WTC11 (cell line): Measurements from ENCODE around the gene MYH11. TPM values are rescaled to one million over a fixed set of nuclear protein-coding genes. Genes with fewer than 3 reads are reported as not detected.
A peak's percentile ranks its signal among the peaks of the same experiment; 100 is the strongest.
"Not testable (repeated sequence)": the region's sequence is repeated elsewhere in the genome, so short reads cannot be mapped to it uniquely, and the experiment has no call there.

Source experiments
- ATAC-seq: fragments of 200-7000 bp; cut with Tn5 transposase; 2 replicates; pipeline ENCODE4 v1.10.0; 2021; ENCODE audit warnings: mild to moderate bottlenecking, moderate library complexity
- CTCF ChIA-PET: fragments of 300-600 bp; sonication (Branson Sonifier 250); formaldehyde crosslinking; loops from one replicate; lab custom pipeline; 2021; ENCODE audit warnings: antibody characterized with exemption; lab: Charles Lee
- POLR2A ChIA-PET: fragments of 350-600 bp; sonication (Branson Sonifier 250); formaldehyde crosslinking; loops from one replicate; lab custom pipeline; 2021; ENCODE audit warnings: antibody characterized with exemption; lab: Charles Lee
- DNase-seq: peaks from one replicate; pipeline ENCODE4 v3.0.0; 2021; ENCODE audit warnings: low spot score
- H3K27ac Mint-ChIP-seq: 2 replicates; pipeline ENCODE4 v1.8.0; 2021; ENCODE audit warnings: mixed read lengths
- H3K27me3 Mint-ChIP-seq: 2 replicates; pipeline ENCODE4 v1.8.0; 2021; ENCODE audit warnings: low read depth, mild to moderate bottlenecking, moderate library complexity, mixed read lengths
- H3K36me3 Mint-ChIP-seq: 2 replicates; pipeline ENCODE4 v1.8.0; 2021; ENCODE audit warnings: mixed read lengths
- H3K4me1 Mint-ChIP-seq: 2 replicates; pipeline ENCODE4 v1.8.0; 2022; ENCODE audit warnings: mixed read lengths
- H3K4me3 Mint-ChIP-seq: 2 replicates; pipeline ENCODE4 v1.8.0; 2021; ENCODE audit warnings: mild to moderate bottlenecking, moderate library complexity, mixed read lengths
- H3K9me3 Mint-ChIP-seq: 2 replicates; pipeline ENCODE4 v1.8.0; 2021; ENCODE audit warnings: mixed read lengths
- E2F1 ChIP-seq: sonication (generic); formaldehyde crosslinking; IDR thresholded peaks from 2 replicates; pipeline ENCODE4 v1.8.0; 2022; ENCODE audit warnings: mild to moderate bottlenecking, missing genetic modification reagents
- EMX1 ChIP-seq: fragments of 250-450 bp; sonication (Bioruptor Pico); IDR thresholded peaks from 2 replicates; pipeline ENCODE4 v1.8.0; 2021; ENCODE audit warnings: mild to moderate bottlenecking
- GABPB1 ChIP-seq: sonication (generic); formaldehyde crosslinking; IDR thresholded peaks from 2 replicates; pipeline ENCODE4 v1.8.1; 2023; ENCODE audit warnings: mild to moderate bottlenecking, missing genetic modification reagents
- HMGA2 ChIP-seq: fragments of 250-450 bp; sonication (Bioruptor Pico); IDR thresholded peaks from 2 replicates; pipeline ENCODE4 v1.4.0; 2021; ENCODE audit warnings: mild to moderate bottlenecking, moderate library complexity
- JAZF1 ChIP-seq: fragments of 250-450 bp; sonication (Bioruptor Pico); IDR thresholded peaks from 2 replicates; pipeline ENCODE4 v1.9.0; 2021; ENCODE audit warnings: moderate library complexity, mild to moderate bottlenecking, inconsistent platforms
- MXD4 ChIP-seq: fragments of 250-450 bp; sonication (Bioruptor Pico); IDR thresholded peaks from 2 replicates; pipeline ENCODE4 v1.8.0; 2021; ENCODE audit warnings: mild to moderate bottlenecking, moderate library complexity, borderline replicate concordance
- NFYB ChIP-seq: sonication (generic); formaldehyde crosslinking; conservative IDR thresholded peaks from 2 replicates; pipeline ENCODE4 v1.8.0; 2022; ENCODE audit warnings: low read depth, missing genetic modification reagents
- NR2C2 ChIP-seq: sonication (generic); formaldehyde crosslinking; IDR thresholded peaks from 2 replicates; pipeline ENCODE4 v1.8.0; 2022; ENCODE audit warnings: mild to moderate bottlenecking, missing genetic modification reagents
- PRDM15 ChIP-seq: sonication (generic); formaldehyde crosslinking; IDR thresholded peaks from 2 replicates; pipeline ENCODE4 v1.8.0; 2022; ENCODE audit warnings: missing genetic modification reagents
- SOX15 ChIP-seq: fragments of 250-450 bp; sonication (Bioruptor Pico); IDR thresholded peaks from 2 replicates; pipeline ENCODE4 v1.9.0; 2021; ENCODE audit warnings: mild to moderate bottlenecking
- SP1 ChIP-seq: sonication (generic); formaldehyde crosslinking; conservative IDR thresholded peaks from 2 replicates; pipeline ENCODE4 v1.8.1; 2022; ENCODE audit warnings: missing genetic modification reagents
- TEAD4 ChIP-seq: sonication (generic); formaldehyde crosslinking; IDR thresholded peaks from 2 replicates; pipeline ENCODE4 v1.8.0; 2022; ENCODE audit warnings: mild to moderate bottlenecking, missing genetic modification reagents
- USF1 ChIP-seq: sonication (generic); formaldehyde crosslinking; IDR thresholded peaks from 2 replicates; pipeline ENCODE4 v1.8.0; 2022; ENCODE audit warnings: mild to moderate bottlenecking, missing genetic modification reagents
- ZBTB21 ChIP-seq: sonication (generic); formaldehyde crosslinking; IDR thresholded peaks from 2 replicates; pipeline ENCODE4 v1.8.1; 2023; ENCODE audit warnings: mild to moderate bottlenecking, missing genetic modification reagents, borderline replicate concordance
- ZNF121 ChIP-seq: sonication (generic); formaldehyde crosslinking; IDR thresholded peaks from 2 replicates; pipeline ENCODE4 v1.8.0; 2023; ENCODE audit warnings: missing genetic modification reagents
- ZNF138 ChIP-seq: sonication (generic); formaldehyde crosslinking; conservative IDR thresholded peaks from 2 replicates; pipeline ENCODE4 v1.8.1; 2022; ENCODE audit warnings: mild to moderate bottlenecking, moderate library complexity, missing genetic modification reagents
- ZNF232 ChIP-seq: sonication (generic); formaldehyde crosslinking; IDR thresholded peaks from 2 replicates; pipeline ENCODE4 v1.8.0; 2022; ENCODE audit warnings: mild to moderate bottlenecking, missing genetic modification reagents
- ZNF317 ChIP-seq: sonication (generic); formaldehyde crosslinking; IDR thresholded peaks from 2 replicates; pipeline ENCODE4 v1.8.1; 2023; ENCODE audit warnings: low read depth, mild to moderate bottlenecking, moderate library complexity, missing genetic modification reagents, borderline replicate concordance
- ZNF671 ChIP-seq: fragments of 250-450 bp; sonication (Bioruptor Pico); IDR thresholded peaks from 2 replicates; pipeline ENCODE4 v1.8.0; 2021; ENCODE audit warnings: mild to moderate bottlenecking
- total RNA-seq: library from RNA; stranded (reverse); gene quantifications from 3 replicates; pipeline ENCODE4 v1.2.3, GENCODE V29; 2021
- TF ChIP-seq, protein P1 (sequence below): fragments of 250-450 bp; sonication (Bioruptor Pico); conservative IDR thresholded peaks from 2 replicates; pipeline ENCODE4 v1.9.0; 2021; ENCODE audit warnings: mild to moderate bottlenecking
- TF ChIP-seq, protein P2 (sequence below): sonication (generic); formaldehyde crosslinking; IDR thresholded peaks from 2 replicates; pipeline ENCODE4 v1.8.0; 2023; ENCODE audit warnings: missing genetic modification reagents

Gene MYH11
- total RNA-seq, 1 experiment from 2014 or later, result 0.74 TPM

GRCh38 chr16:15729152-15729551, 127.7 kb downstream of the MYH11 start:
- Mint-ChIP-seq H3K4me3 (no peak overlapping the region), H3K36me3 (peaks cover 15% of the 10 kb centered on the region)
- CTCF ChIA-PET, result interaction anchor here (0.9 kb wide), 1 partner anchor 16 kb away, joined by 5 read pairs; no protein-coding TSS in a partner anchor
- TF ChIP-seq MXD4 (CRISPR knock-in tag), result no peak
- TF ChIP-seq, all 79 proteins: peak for 0
- no peaks in the 10 kb centered on the region for H3K27me3 Mint-ChIP-seq
- H3K9me3 Mint-ChIP-seq, result no peaks in the 10 kb centered on the region
- POLR2A ChIA-PET, result no interaction called here
- H3K27ac Mint-ChIP-seq, result no peak overlapping the region
- DNase-seq (no peak), ATAC-seq (no peak)
- no peaks in the 10 kb centered on the region for H3K4me1 Mint-ChIP-seq

GRCh38 chr16:15727697-15728096, 129.1 kb downstream of the MYH11 start:
- H3K27ac Mint-ChIP-seq, H3K27me3 Mint-ChIP-seq, H3K9me3 Mint-ChIP-seq, H3K4me3 Mint-ChIP-seq, ATAC-seq, DNase-seq, H3K4me1 Mint-ChIP-seq, POLR2A ChIA-PET: not testable (repeated sequence)
- 0 out of 2 replicates have a peak, but pooled peaks have one; percentile 35 for TF ChIP-seq ZNF121 (CRISPR knock-in tag)
- H3K36me3 Mint-ChIP-seq, result peaks cover 16% of the 10 kb centered on the region
- CTCF ChIA-PET, result interaction anchor here (0.9 to 1.1 kb wide), 2 partner anchors 13 to 18 kb away, joined by 3 to 5 read pairs; no protein-coding TSS in a partner anchor

DNA sequence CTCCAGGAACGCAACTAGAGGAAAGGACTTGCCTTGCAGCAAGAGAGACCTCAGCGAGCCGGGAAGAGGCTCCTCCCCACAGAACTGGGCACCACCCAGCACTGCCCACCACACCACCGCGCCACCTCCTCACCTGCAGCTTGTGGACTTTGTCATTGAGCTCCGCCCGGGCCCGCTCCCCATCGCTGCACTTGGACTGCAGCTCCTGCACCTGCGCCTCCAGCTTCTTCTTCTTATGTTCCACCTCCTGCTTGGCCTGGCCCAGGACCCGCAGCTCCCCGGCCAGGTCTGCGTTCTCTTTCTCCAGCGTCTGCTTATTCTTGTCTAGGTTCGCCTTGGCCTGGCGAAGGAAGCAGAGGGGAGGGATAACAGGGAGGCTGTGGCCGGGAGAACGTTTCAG, 130.1 kb downstream of the MYH11 start:
- DNase-seq (no peak), ATAC-seq (peak; percentile 32)
- TF ChIP-seq USF1 (no peak), SP1 (CRISPR knock-in tag) (no peak), PRDM15 (CRISPR knock-in tag) (no peak), NR2C2 (CRISPR knock-in tag) (no peak), ZNF671 (CRISPR knock-in tag) (no peak), HMGA2 (no peak), ZNF317 (no peak)
- TF ChIP-seq, protein P1, sequence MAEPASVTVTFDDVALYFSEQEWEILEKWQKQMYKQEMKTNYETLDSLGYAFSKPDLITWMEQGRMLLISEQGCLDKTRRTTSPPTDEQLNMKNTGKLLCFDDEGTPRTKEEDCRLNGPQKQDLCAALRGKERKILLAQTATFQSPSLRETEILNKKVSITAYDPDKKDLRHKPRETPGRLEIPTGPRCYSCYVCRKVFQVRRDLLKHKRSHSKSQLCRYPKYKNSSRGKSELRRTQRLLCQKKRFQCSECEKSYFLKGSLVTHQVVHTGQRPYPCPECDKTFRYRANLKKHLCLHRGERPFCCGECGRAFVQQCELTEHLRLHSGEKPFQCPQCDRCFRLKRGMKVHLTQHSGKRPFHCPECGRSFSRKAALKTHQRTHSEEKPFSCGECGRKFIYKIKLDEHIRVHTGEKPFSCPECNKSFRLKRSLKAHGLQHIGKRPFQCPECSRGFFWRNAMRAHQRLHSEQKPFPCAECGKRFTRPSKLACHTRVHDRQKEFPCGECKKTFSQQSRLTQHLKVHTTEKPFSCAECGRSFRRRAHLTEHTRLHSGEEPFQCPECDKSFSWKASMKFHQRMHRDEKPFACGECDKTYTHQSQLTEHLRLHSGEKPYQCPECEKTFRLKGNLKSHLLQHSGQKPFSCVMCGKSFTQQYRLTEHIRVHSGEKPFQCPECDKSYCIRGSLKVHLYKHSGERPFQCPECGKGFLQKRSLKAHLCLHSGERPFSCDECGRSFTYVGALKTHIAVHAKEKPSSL (CRISPR knock-in tag), result no peak
- H3K4me3 Mint-ChIP-seq, result no peak overlapping the region
- no peaks in the 10 kb centered on the region for H3K9me3 Mint-ChIP-seq
- no peaks in the 10 kb centered on the region for H3K27me3 Mint-ChIP-seq
- peaks cover 16% of the 10 kb centered on the region for H3K36me3 Mint-ChIP-seq
- no peaks in the 10 kb centered on the region for H3K4me1 Mint-ChIP-seq
- ChIA-PET CTCF (interaction anchor here (0.7 to 1.1 kb wide), 2 partner anchors 12 to 16 kb away, joined by 3 read pairs; no protein-coding TSS in a partner anchor), POLR2A (no interaction called here)
- H3K27ac Mint-ChIP-seq, result no peak overlapping the region

GRCh38 chr16:15725641-15726240, 131.1 kb downstream of the MYH11 start:
- TF ChIP-seq E2F1 (CRISPR knock-in tag) (no peak), NFYB (CRISPR knock-in tag) (no peak), JAZF1 (CRISPR knock-in tag) (no peak), GABPB1 (CRISPR knock-in tag) (no peak), TEAD4 (CRISPR knock-in tag) (no peak), EMX1 (CRISPR knock-in tag) (no peak), ZNF138 (CRISPR knock-in tag) (no peak), ZNF232 (CRISPR knock-in tag) (no peak), ZBTB21 (CRISPR knock-in tag) (no peak), SOX15 (CRISPR knock-in tag) (no peak)
- TF ChIP-seq, protein P2, sequence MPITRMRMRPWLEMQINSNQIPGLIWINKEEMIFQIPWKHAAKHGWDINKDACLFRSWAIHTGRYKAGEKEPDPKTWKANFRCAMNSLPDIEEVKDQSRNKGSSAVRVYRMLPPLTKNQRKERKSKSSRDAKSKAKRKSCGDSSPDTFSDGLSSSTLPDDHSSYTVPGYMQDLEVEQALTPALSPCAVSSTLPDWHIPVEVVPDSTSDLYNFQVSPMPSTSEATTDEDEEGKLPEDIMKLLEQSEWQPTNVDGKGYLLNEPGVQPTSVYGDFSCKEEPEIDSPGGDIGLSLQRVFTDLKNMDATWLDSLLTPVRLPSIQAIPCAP (CRISPR knock-in tag), result no peak
- Mint-ChIP-seq H3K4me3 (no peak overlapping the region), H3K27ac (no peak overlapping the region), H3K36me3 (peaks cover 16% of the 10 kb centered on the region), H3K4me1 (no peaks in the 10 kb centered on the region), H3K27me3 (no peaks in the 10 kb centered on the region), H3K9me3 (no peaks in the 10 kb centered on the region)
- no peak for ATAC-seq
- no peak for DNase-seq
- CTCF ChIA-PET, result no interaction called here
- POLR2A ChIA-PET, result no interaction called here
